T follicular helper cell (primary cell): ENCODE results near the gene PNPO.
"Not testable (repeated sequence)": the region's sequence is repeated elsewhere in the genome, so short reads cannot be mapped to it uniquely, and the experiment has no call there.

Experiments used
- DNase-seq: peaks from one replicate; pipeline ENCODE4 v3.0.0-alpha.2; 2020; ENCODE audit warnings: low read depth

Gene PNPO

DNA sequence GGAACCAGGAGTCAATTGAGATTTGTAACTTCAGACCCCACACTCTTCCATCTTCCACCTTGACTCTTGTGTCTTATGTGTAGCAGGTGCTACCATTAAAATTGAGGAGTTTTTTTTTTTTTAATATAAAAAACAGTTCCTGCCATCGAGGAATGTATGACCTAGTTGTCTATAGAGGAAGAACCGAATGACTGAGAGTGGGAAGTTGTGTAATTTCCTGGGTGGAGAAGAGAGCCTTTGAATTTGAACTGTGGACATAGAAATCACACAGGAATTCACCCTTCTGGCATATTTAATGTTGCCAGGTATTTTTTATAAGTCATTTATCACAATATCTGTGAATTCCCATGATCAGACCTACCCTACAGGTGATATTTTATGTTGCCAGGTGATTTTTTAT, 23.4 kb upstream of the PNPO start:
- DNase-seq: no peak

DNA sequence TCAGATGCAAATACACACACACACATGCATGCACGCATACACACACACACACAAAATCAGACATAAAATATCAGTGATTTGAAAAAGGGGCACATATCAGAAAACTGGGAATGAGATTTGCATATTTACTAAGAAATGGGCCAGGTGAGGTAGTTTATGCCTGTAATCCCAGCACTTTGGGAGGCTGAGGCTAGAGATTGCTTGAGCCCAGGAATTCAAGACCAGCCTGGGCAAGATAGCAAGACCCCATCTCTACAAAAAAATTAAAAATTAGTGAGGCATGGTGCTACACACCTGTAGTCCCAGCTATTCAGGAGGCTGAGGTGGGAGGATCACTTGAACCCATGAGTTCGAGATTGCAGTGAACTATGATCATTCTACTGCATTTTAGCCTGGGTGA, 22.4 kb upstream of the PNPO start:
- DNase-seq: no peak

DNA sequence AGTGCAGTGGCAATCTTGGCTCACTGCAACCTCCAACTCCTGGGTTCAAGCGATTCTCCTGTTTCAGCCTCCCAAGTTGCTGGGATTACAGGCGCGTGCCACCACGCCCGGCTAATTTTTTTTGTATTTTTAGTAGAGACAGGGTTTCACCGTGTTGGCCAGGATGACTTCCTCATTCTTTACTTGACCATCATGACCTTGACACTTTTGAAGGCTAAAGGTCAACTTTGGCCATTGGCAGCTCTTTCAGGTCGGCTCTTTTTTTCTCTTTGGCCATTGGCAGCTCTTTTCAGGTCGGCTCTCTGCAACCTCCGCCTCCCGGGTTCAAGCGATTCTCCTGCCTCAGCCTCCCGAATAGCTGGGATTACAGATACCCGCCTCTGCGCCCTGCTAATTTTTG, 21.5 kb upstream of the PNPO start:
- not testable (repeated sequence) for DNase-seq

DNA sequence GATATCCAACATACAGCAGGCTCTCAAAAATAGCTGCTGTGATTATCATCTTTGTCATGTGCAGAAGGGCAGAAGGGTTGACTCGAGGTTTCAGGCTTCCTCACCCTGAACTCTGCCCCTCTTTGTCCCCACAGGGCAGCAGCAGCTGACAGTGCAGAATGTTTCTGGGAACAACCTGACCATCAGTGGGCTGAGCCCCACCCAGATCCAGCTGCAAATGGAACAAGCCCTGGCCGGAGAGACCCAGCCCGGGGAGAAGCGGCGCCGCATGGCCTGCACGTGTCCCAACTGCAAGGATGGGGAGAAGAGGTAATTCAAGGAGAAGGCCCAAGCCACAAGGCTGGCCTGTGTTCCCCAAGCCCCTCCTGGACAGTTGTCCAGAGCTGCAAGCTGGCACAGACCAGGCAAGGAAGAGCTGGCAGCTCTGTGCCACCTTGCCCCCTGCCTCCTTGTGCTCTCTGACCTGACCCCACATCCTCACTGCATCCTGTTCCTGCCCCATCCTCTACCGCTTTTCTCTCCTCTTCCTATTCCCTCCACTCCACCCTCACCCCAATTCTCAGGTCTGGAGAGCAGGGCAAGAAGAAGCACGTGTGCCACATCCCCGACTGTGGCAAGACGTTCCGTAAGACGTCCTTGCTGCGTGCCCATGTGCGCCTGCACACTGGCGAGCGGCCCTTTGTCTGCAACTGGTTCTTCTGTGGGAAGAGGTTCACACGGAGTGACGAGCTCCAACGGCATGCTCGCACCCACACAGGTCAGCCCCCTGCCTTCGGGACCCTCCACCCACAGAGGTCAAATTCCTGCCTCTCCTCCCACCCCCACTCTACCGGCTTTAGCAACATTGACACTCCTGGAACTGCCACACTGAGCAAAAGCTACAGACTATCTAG, 16.3 kb upstream of the PNPO start:
- no peak for DNase-seq

DNA sequence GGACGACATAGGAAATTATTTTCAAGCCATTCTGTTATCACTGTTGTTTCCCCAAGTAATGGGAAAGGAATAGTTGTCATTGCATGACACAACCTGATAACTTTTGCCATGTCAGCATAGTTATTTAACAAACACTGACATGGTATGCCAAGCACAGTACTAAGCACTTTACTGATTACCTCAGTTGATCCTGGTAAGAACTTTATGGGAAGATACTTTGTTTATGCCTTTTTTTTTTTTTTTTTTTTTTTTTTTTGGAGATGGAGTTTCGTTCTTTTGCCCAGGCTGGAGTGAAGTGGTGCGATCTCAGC, 15.7 kb upstream of the PNPO start:
- no peak for DNase-seq

DNA sequence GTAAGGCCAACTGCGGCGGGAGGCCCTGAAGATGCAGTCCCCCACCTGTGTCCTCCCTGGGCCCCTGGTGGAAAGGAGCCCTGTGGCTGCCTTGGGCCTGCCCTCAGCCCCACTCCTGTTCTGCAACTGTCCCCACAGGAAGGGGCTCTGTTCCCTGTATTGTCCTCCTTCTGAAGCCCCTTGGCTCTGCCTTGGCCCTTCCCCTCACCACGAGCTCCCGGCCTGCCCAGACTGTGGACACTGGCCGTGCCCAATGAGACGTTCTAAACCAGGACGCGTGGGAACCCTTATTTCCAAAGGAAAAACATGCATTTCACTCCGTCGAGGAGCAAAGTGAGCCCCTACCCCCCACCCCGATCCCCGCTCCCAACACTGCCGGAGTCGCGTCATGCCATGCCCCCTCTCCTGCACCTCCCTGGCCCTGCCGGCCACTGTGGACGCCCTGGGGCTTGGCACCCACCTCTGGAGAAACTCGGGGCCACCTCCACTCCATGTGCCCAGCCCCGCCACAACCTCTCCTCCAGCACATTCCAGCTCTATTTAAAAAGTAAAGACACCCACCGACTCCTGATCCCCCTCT, 13.5 kb upstream of the PNPO start:
- no peak for DNase-seq

DNA sequence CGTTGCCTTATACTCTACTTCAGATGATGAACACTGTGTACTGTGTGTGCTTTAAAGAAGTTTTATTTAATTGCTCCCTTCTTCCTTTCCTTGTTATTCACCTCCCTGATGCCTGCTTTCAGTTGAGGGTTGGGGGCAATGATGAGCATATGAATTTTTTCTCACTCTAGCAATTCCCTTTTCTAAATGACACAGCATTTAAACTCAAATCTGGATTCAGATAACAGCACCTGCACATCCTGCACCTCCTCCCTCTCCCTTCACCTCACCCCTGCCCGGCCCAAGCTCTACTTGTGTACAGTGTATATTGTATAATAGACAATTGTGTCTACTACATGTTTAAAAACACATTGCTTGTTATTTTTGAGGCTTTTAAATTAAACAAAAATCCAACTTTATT, 13.0 kb upstream of the PNPO start:
- DNase-seq: no peak

DNA sequence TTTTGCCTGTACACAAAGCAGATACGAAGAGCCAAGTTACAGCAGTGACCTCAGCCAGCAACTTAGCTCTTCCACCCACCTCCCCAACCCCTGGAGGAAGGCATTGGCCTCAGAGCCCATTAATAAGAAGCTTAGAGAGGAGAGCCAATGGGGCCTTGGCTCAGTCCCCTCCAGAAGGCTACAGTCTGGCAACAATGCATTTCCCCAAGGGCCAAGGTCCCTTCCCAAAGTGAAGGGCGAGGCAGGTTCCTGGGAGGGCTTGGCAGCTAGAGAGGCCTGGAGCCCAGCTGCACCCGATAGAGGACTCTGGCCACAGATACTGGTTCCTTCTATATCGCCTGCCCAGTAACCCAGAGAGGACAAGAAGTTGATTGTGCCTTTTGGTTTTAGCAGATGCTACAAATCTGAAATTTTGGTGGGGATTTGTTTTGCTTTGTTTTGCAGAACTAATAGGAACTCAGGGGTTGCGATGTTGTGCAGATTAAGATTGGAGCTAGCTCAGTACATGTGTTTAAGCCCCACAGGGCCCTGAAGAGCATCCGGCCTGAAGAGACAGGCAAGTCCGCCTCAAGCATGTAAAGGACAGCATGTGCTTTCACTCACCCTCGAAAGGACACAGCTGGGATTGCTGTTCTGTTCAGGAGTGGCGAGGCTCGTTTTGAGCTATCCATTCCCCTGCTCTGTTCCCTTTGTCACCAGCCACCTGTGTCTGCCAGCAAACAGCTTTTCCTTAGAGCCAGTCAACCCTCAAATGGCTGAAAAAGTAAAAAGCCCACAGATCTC, 12.0 kb upstream of the PNPO start:
- no peak for DNase-seq

DNA sequence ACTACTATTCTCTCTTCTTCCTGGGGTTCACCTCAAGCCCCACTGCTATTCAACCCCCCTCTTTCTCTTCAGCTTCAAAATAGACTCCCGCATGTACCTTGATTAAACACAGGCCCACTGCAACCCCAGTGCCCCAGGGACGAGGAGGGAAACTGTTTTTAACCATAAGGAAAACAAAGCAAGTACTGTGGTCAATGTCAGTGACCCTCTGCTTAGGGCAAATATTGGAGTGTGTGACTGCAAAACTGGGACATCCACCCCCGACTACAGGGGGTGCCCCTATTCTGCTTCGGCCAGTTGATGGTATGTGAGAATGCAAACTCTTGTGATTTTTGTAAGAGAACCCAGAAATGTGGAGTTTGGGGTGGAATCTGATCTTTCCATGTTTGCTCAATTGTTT, 9.5 kb upstream of the PNPO start:
- no peak for DNase-seq

DNA sequence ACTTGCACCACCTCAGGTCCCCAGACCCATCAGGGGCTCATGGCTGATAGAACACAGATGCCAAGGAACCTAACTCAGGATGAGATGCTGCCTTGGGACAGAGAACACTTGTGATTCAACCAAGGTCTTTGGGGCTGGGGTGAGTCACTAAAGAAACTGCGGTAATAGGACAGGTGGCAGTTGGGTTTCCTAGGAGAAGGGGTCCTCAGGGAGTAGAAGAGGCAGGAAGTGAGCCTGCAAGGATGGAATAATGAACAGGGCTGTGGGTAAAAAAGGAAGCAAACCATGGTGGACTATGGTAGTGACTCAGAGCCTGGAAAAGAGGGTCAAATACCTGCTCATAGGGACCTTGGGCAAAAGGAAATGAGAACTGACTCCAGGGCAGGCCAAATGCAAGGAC, 6.5 kb upstream of the PNPO start:
- DNase-seq: no peak

DNA sequence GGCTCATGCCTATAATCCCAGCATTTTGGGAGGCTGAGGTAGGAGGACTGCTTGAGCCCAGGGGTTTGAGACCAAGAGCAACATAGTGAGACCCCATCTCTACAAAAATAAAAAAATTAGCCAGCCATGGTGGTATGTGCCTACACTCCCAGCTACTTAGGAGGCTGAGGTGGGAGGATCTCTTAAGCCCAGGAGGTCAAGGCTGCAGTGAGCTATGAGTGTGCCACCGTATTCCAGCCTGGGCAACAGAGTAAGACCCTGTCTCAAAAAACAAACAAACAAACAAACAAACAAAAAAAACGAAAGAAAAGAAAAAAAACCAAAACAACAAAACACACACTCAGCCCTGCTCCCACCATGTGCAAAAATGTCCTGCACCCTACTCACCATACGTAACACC, 5.9 kb upstream of the PNPO start:
- DNase-seq: not testable (repeated sequence)

DNA sequence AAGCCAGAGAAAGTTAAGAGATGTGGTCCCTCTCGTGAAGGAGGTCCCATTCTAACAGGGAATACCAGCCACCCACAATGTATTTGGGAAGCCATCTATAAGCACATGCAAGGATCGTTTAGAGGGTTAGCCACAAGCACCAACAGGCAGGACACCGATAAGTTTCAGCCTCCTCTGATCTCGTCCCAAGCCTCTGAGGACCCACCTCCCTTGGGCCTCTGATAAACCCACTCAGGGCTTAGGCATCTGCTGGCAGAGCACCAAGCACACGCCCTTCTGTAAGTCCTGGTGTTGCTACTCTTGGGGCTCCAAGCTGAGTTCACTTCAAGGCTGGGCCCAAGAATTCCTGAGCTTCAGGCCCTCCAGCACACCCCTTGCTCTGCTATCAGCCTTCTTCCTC, 5.4 kb upstream of the PNPO start:
- DNase-seq: no peak

DNA sequence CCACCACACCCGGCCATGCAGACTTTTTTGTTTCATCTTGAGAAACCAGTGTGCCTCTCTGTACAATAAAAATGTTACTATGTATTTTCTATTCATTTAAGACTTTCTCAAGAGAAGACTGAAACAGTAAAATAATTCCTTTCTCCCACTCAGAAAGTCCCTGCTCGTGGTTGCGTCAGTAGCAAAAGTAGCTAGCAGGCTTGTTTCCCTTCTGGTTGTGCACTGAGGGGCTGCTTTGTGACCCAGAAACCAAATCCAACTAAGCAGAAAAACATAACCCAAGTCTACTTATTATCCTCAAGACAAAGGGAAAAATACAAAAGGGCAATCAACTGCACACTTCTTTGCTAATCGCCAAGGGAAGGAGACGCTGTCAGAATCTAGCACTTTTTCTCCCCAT, 3.4 kb upstream of the PNPO start:
- DNase-seq: no peak

DNA sequence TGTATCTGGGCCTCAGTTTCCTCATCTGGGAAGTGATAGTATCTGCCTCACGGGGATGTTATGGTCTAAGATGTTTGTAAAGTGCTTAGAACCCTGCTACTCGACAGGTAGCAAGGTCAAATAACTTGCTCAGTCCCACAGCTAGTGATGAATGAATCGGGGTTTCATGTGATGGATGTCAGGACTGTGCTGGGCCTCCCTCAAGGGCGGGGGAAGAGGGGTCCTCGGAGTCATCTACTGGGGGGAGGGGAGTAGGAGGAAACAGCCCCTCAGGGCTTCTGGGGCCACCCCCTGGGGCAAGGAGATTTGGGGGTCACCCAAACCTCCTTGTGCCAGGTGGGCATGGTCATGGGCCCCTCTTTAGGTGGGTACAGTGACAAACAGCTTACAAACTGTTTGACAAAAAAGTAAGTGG, 732 bp downstream of the PNPO start:
- no peak for DNase-seq

DNA sequence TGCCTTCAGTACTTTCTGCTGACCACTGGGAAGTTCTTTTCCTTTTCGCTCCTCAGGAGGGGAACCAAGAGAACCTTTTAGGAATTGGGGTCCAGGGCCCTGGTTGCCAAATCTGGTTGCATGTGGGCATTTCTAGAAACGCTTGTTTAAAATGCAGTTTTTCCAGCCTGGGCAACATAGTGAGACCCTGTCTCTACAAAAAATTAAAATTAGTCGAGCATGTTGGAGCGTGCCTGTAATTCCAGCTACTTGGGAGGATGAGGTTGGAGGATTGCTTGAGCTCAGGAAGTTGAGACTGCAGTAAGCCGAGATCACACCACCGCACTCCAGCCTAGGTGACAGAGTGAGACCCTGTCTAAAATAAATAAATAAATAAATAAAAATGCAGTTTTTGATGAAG, 1.2 kb downstream of the PNPO start:
- no peak for DNase-seq

DNA sequence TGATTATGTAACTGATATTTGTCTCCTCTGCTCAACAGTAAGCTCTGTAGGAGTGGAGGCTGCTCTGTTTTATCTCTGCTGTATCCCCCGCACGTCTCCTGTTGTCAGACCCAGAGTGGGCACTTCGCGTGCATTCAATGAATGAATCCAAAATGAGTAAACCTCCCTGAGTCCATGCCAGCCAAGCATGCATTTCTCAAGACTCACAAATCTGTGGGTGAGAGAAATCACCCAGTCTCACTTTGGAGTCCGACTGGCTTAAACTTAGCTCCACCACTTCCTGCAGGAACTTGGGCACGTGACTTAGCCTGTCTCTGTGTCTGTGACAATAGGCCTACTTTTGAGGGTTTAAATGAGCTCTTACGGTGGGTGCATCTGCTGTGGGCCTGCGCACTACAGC, 3.7 kb downstream of the PNPO start:
- no peak for DNase-seq

DNA sequence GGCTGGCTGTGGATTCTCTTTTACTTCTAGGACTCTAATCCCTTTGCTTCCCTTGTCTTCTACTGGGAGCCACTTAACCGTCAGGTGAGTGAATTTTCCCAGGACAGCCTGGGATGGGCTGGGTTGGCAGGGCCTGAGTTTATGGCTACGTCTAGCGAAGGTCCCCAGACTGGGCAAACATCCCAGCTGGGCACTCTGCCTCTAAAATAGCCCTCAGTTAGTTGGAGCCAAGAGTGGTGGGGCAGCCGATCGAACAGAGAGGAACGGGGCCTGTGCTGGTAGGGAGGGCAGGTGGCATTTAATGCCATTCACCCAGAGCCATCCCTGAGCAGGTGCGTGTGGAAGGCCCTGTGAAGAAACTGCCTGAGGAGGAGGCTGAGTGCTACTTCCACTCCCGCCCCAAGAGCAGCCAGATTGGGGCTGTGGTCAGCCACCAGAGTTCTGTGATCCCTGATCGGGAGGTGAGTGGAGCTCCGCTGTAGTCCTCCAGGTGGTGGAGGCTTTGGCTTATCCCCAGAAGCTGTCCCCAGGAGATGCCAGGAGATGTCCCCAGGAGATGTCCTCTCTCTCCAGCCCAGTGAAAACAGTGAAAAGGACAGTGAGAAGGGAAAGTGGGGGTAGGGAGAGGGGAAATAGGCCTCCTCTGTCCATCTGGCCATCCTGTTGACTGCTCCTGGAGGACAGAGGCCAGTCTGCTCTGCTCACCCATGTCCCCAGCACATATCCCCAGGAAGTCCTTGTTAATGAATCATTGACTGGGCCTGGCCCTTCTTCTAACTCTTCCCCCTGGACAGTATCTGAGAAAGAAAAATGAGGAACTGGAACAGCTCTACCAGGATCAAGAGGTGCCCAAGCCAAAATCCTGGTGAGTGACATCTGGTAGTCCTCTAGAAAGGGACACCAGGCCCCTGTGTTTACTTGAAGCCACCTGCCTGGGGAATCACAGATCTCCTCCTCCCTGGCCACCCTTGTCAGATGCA, 4.4 kb downstream of the PNPO start:
- DNase-seq: no peak

DNA sequence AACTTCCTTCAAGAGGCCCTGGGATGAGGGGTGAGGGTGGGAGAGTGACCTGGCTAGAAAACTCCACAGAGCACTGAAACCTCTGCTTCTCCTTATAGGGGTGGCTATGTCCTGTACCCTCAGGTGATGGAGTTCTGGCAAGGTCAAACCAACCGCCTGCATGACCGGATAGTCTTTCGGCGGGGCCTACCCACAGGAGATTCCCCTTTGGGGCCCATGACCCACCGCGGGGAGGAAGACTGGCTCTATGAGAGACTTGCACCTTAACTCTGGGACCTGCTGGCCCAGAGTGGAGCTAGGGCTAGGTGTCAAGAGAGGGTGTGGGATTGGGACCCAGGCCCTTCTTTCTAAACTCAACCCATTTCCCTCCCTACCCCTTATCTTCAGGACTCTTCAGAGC, 5.1 kb downstream of the PNPO start:
- no peak for DNase-seq

DNA sequence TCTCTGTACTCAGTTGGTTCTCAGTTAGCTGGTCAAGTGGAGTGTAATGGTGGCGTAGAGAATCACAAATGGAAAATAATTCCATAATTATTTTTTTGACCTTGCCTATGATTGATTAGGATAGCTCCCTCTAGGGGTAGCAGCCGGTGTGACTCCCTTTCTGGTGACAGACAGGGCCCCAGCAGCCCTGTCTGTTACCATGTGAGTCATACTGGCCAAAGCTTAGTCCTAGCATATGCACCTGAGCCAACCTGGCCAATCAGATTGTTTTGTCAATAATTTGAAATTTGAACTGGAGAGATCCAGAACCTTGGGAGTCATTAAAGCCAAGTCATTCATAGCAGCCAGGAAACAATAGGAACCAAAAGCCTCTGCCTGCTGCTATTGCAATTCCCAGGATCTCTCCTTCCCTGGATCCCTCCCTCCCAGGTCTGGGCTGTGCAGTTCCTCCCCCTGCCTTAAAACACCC, 5.6 kb downstream of the PNPO start:
- DNase-seq: peak; percentile 60

DNA sequence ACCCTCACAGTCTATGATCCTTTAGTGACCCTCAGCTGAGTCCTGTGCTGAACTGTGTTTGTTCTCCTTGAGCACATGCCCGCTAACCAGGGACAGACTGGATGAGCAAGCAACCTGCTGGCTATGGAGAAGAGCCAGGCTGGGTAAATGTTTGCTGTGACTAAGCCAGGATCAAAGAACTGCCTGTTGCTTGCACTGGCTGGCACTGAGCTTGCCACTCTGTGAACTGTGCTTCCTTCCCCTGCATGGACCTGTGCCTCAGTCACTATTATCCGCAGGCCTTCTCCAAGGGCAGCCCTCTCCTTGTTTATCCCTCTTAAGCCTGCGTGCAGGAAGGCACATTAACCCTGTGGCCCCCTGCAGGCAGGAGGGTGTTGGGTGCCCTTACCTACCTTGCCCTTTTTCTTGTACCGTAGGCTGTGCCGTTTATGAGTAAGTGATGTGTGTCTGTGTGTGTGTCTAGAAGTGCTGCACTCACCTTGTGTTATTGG, 7.4 kb downstream of the PNPO start:
- DNase-seq: no peak

DNA sequence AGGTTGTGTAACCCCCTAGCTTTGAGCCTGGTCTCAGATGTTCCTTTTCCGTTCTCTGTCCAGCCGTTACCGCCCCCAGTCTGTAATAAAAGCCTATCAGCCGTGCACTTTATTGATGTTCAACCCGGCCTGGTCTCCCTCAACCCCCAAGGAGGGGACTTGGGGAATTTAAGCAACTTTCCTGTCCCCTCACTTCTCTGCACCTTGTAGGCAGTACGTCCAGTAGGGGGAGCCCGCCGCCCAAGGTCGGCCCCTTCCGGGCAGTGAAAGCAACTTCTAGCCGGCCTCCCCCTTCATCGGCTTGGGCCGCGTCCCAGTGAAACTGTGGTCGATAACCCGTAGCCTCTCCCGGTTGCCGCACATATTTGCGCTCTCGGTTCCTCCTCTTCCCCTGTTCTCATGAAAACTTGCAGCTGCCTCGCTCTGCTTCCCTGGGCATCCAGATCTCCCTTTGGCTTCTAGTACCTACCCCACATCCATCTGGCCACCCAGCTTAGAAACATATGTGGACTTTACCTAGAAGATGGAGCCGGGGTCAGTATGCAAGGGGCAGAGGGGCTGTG, 7.9 kb downstream of the PNPO start:
- peak; percentile 55 for DNase-seq
